Measurements from ENCODE around the gene TCP11L2. TPM values are rescaled to one million over a fixed set of nuclear protein-coding genes. Genes with fewer than 3 reads are reported as not detected.

Gene TCP11L2
- total and polyA plus RNA-seq, 2 of the 13 experiments (the other 11 are each of a cell fraction or from before 2014, with no cell fraction given) = 4.6 to 24.1 TPM

- TF ChIP-seq PTBP1 (IDR thresholded peaks at IDR 0.05; ENCODE audit: low read depth, low read length, poor library complexity, severe bottlenecking) = no peak
- no peak for TF ChIP-seq ZEB1 (IDR thresholded peaks at IDR 0.05; ENCODE audit: insufficient replicate concordance, low read depth)
- TF ChIP-seq RXRA (CRISPR knock-in tag; IDR thresholded peaks at IDR 0.05) = peak; percentile 91
- TF ChIP-seq ZNF224 (CRISPR knock-in tag; IDR thresholded peaks at IDR 0.05) = 0 out of 2 replicates have a peak, but pooled peaks have one; percentile 54
- TF ChIP-seq BRF2 (CRISPR knock-in tag; IDR thresholded peaks at IDR 0.05) = no peak
- TF ChIP-seq FOXP4 (CRISPR knock-in tag; IDR thresholded peaks at IDR 0.05) = peak; percentile 96
- no peak for TF ChIP-seq ZNF326 (CRISPR knock-in tag; IDR thresholded peaks at IDR 0.05; ENCODE audit: borderline replicate concordance)
- TF ChIP-seq EED (CRISPR knock-in tag; IDR thresholded peaks at IDR 0.05) = no peak
- TF ChIP-seq ZNF256 (CRISPR knock-in tag; conservative IDR thresholded peaks at IDR 0.05) = no peak
- TF ChIP-seq ZNF720 (CRISPR knock-in tag; IDR thresholded peaks at IDR 0.05) = no peak
- TF ChIP-seq RNF2 (conservative IDR thresholded peaks at IDR 0.05; ENCODE audit: low read depth) = no peak
- TF ChIP-seq GATA4 (IDR thresholded peaks at IDR 0.05; ENCODE audit: borderline replicate concordance, low read depth) = peak; percentile 88; the same call in 1 of the 2 replicates
- peak; percentile 71; the same call in 1 of the 2 replicates for TF ChIP-seq HIC2 (CRISPR knock-in tag; IDR thresholded peaks at IDR 0.05; ENCODE audit: low read depth)
- no peak for TF ChIP-seq AGO2 (optimal IDR thresholded peaks at IDR 0.05; ENCODE audit: low read depth, low read length)
- TF ChIP-seq YEATS4 (CRISPR knock-in tag; IDR thresholded peaks at IDR 0.05; ENCODE audit: borderline replicate concordance) = peak; percentile 45; the same call in 1 of the 2 replicates
- TF ChIP-seq ZNF597 (CRISPR knock-in tag; IDR thresholded peaks at IDR 0.05) = no peak
- TF ChIP-seq BORCS8-MEF2B (CRISPR knock-in tag; IDR thresholded peaks at IDR 0.05) = no peak
- TF ChIP-seq ZC3H13 (CRISPR knock-in tag; IDR thresholded peaks at IDR 0.05) = no peak
- no peak for TF ChIP-seq GMEB2 (CRISPR knock-in tag; IDR thresholded peaks at IDR 0.05; ENCODE audit: low read depth)
- TF ChIP-seq EEA1 (CRISPR knock-in tag; IDR thresholded peaks at IDR 0.05; ENCODE audit: borderline replicate concordance) = no peak
- TF ChIP-seq MATR3 (CRISPR knock-in tag; IDR thresholded peaks at IDR 0.05) = no peak
- TF ChIP-seq ZNF383 (CRISPR knock-in tag; IDR thresholded peaks at IDR 0.05; ENCODE audit: borderline replicate concordance) = no peak
- TF ChIP-seq RBAK (CRISPR knock-in tag; IDR thresholded peaks at IDR 0.05) = no peak
These were observed 18.0 kb upstream of the TCP11L2 start (continued) for GRCh38 chr12:106284358-106285105.
